GM19467 (cell line): ENCODE data around the gene CRY2.
A peak's percentile ranks its signal among the peaks of the same experiment; 100 is the strongest.

Source experiments
- ATAC-seq: cut with Tn5 transposase; IDR thresholded peaks from one replicate; pipeline ENCODE4 v1.9.1; 2021; ENCODE audit warnings: mild to moderate bottlenecking, moderate library complexity; ENCODE audit not compliant: unreplicated experiment

The CRY2 gene

GRCh38 chr11:45846174-45846675 is 1.1 kb upstream of the CRY2 start:
- ATAC-seq, result no peak

DNA sequence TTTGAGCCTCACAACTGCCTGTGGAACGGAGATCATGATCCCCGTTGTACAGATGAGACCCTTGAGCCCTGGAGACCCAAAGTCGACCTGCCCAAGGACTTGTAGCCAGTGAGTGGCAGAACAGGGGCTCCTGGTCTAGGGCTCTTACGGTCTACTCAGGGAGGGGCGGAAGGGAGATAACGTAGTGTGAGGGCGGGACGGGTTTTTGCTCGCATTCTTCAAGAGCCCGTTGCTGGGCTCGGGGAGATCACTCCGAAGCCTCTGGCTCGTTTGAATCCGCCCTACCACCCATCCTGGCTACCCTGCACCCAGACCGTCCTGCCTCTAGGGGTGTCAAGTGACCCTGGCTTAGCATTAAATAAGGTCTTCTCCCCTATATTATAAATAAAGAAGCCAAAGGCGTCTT is 639 bp downstream of the CRY2 start:
- peak; percentile 4 for ATAC-seq

DNA sequence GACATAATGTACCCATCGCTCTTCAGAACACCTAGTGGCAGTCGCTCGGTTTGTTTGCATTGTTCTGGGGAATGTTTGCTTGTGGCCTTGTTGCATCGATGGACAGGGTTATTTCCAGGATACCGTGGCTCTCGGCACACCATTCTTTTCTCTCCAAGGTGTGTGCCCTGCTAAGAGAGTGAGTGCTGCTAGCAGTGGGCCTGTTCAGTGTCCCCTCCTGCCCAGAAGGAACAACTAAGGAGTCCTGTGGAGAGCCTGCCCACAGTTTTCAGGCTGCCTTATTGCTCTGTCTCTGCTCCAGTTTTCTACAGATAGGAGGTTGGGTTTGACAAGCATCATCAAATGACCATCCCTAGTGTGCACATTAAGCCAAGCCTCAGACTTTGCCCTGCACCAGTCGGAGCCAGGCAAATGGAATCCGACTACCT is 1.4 kb downstream of the CRY2 start:
- ATAC-seq, result no peak

GRCh38 chr11:45850446-45850845 is 3.2 kb downstream of the CRY2 start:
- no peak for ATAC-seq

- no peak for ATAC-seq
Measured at GRCh38 chr11:45851228-45851627, 4.0 kb downstream of the CRY2 start.

GRCh38 chr11:45852018-45852711 is 4.9 kb downstream of the CRY2 start:
- ATAC-seq, result no peak

DNA sequence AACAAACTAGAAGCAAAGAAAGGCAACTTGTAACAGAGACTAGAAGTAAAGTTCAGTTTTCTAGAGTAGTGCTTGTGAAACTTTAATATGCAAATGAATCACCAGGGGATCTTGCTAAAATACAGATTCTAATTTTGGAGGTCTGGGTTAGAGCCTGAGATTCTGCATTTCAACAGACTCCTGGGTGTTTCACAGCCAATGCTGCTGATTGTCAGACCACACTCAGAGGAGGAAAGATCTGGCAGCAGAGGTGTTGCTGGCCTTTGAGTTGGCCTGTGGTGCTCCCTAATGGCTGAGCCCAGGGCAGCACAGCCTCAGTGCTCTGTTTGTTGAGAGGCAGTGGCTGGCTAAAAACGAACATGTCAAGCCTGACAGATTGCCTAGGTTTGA is 5.4 kb downstream of the CRY2 start:
- no peak for ATAC-seq

DNA sequence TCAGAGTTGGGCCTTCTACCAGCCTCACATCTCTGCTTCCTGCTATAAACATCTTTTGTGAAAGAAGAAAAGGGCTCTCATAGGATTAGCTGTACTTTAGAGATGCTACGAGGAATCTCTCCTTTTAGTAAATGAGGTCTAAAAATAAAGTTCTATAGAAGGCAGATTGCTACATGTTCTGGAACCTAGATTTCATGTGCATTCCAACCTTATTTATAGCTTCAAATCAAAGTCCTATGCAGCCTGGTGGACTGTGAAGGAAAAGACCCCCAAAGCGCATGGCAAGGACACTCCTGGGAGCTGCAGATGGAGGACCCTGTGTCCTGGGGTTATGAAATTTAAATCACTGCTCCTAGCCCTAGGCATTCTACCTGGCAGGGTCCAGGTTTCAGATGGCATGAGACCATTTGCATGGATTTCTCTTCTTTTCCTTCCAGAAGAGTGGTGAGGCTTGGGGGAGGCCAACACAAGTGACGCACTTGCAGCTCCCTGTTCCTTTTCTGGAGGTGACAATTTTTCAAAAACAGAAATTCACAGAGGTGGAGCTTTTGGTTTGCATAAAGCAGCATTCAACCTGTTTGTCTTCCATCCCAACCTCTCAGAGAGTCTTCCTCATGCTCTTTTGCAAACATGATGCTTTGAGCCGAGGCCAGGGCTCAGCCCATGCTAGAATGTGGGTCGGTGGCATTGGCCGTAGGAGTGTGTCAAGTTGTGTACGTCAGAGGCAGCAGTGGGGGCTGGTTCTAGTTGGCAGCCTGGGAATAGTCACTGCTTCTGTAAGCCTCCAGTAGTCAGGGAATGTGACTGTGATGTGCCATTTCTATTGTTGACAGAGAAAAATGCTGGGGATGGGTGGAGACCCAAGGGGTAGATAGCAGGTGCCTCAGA is 6.3 kb downstream of the CRY2 start:
- no peak for ATAC-seq

DNA sequence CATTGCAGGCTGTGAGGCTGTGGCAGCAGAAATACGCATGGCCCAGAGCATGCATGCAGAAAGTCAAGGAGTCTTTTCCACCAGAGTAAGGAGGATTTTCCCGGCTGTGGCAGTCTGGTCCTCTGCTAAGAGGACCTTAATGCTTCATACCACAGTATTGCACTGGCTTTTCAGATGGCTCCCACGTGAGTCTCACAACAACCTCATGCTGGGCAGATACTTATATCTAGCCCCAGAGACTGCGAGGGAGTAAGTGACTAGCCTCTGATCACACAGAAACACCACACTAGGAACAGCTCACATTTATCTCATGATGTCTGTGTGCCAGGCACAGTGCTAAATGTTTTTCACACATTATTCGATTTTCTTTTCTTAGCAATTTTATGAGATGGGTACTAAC is 8.0 kb downstream of the CRY2 start:
- no peak for ATAC-seq

DNA sequence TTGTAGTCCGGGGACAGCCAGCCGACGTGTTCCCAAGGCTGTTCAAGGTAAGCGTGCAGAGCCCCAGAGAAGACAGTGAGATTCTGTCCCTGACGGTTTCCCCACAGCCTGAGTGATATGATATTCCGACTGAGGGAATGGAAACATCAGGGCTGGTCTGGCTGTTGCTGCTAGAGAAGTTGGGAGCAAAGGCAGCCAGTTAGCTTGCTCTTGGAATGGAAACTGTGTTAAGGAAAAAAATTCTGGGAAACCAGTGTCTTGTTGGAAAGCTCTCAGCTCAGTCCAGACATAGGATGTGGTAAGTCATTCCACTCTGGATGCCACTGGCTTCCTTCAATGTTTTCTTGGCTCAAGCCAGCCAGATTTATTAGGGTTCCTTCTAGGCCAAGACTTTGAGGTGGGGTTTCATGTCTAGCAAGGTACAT is 8.8 kb downstream of the CRY2 start:
- no peak for ATAC-seq

- ATAC-seq, result no peak
Measured at GRCh38 chr11:45857961-45858474, 10.7 kb downstream of the CRY2 start.

GRCh38 chr11:45858751-45859398 is 11.6 kb downstream of the CRY2 start:
- no peak for ATAC-seq

GRCh38 chr11:45859661-45860140 is 12.4 kb downstream of the CRY2 start:
- no peak for ATAC-seq

GRCh38 chr11:45860348-45860747 is 13.1 kb downstream of the CRY2 start:
- no peak for ATAC-seq

DNA sequence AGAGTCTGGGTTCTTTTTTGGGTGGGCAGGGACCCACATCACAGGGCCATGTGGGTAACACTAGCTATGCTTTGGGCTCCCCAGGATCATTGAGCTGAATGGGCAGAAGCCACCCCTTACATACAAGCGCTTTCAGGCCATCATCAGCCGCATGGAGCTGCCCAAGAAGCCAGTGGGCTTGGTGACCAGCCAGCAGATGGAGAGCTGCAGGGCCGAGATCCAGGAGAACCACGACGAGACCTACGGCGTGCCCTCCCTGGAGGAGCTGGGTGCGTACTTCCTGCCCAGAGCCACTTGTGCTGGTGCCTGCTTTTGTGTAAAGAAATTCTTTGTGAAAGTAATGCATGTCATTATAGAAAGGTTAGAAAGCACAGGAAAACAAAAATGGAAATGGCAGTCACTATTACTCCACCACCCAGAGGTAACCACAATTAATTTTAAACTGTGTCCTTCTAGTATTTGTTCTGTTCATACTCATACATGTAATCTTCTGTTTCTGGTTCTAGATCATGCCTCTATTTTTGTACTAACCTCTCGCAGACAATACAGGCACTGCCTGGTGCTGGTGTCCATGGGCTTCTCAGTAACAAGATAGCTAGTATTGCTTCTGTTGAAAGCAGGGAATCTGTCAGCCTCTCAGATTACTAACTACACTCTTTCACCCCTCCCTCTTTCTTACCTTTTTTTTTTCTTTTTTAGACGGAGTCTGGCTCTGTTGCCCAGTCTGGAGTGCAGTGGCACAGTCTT is 13.7 kb downstream of the CRY2 start:
- ATAC-seq, result no peak

- ATAC-seq, result no peak
Measured at GRCh38 chr11:45864041-45864440, 16.8 kb downstream of the CRY2 start.

- no peak for ATAC-seq
Measured at GRCh38 chr11:45869551-45869950, 22.3 kb downstream of the CRY2 start.

DNA sequence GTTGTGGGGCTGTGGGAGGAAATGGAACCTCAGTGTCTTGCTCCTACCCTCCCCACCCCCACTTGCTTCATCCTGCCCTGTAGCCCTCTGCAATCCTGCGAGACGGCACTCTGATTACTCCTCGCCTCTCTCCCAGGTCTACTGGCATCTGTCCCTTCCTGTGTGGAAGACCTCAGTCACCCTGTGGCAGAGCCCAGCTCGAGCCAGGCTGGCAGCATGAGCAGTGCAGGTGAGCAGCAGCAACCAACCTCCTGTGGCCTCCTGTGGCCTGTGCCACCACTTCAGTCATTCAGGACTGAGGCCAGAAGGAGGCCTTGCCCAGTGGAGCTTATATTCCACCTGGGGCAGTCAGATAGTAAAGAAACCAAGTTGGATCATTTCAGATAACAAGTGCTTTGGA is 23.4 kb downstream of the CRY2 start:
- no peak for ATAC-seq

DNA sequence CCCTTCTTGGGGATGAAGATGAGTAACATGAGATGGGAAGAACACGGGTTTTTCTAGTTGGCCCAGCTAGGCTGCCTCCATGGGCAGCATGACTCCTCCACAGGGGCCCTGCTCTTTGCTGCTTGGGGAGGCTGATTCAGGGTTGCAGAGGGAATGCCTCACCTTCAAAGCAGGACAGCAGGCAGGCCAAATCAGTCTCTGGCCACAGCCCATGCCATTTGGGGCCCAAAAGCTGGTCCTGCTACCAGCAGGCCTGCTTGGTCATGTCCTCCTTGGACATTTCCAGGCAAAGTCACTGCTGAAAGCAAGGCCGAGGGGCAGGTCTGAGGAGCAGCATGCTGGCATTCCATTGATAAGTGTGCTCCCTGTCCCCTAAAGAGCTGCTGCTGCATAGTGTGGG is 24.4 kb downstream of the CRY2 start:
- no peak for ATAC-seq

DNA sequence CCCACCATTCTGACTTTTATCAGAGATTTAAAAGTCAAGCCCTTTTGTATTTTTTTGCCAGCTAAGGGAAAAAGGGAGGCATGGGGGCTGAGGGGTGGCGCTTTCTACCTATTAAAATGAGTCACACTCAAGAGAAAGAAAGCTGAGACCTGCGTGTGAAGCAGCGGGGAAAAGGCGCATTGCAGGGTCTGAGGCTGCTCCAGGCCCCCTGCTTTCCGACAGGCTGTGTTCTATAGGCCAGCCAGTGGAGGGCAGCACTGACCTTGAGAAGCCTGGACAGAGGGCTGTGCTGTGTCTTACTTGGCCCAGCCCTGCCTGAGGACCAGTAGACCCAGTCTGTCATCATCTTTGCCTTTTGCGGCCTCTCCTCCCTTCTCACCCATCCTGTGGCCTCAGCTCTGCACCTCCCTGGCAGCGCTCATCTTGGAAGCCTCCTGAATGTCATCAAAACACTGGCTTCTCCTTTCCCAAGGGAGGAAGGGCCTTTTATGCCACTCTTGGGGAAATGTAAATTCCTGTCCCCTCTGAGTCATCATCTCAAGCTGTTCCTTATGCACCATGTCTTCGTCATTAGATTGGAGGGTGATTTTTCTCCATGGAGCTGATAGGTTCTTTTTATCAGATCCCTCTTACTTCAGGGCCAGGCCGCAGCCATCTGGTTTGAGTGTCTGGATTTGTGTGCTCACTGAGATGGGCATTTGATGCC is 25.5 kb downstream of the CRY2 start:
- ATAC-seq, result no peak
